ENCODE data around the gene ATG2A.
A peak's percentile ranks its signal among the peaks of the same experiment; 100 is the strongest.

Gene ATG2A

DNA sequence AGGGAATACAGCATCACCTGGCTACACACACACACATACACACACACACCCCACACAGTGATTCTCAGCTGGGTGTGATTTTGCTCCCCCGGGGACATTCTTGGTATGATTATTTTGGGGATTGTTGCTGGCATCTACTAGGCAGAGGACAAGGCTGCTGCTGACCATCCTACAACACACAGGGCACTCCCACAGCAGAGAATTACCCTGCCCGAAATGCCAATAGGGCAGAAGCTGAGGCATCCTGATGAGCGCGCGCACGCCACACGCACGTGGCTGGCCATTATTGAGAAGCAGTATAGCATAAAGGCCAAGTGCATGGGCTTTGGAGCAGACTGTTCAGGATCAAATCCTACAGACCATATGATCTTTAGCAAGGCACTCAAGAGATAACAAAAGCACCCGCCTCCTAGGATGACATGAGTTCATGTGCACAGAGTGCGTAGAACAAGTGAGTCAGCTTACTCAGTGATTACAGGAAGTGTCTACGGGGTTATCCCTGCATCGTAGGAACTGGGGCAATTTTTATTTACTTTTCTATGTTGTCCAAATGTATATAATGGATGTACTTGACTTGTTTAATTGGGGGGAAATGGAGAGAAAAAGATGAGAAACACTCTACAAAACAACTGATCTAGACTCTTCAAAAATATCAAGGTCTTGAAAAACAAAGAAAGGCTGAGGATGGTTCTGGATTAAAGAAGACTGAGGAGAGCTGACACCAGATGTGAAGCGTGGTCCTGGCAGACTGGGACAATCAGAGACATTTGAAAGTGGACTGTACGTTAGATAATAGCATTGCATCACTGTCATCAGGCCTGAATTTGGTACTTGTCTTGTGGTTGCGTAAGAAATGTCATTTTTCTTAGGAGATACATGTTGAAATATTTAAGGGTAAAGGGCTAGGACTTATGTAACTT is 31.4 kb downstream of the ATG2A start:
- no peak for DNase-seq (ENCODE audit: low read depth, low spot score)

DNA sequence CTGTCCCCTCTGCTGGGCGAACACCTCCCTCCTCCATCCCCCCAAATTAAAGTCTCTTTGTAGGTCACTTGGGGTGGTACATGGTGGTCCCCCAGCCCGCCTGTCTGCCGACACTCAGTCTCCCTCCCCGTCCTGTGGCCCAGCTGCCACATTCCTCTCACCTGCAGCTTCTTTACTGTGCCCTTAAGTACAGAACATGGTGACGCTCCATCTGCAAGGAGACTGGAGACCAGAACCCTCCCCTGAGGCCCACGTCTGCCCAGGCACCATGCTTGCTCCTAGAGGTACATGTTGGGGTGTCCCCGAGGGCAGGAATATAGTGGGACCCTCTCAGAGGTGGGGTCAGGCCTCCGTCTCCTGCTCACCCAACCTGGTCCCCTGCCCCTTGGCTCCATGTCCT is 33.0 kb downstream of the ATG2A start:
- DNase-seq (ENCODE audit: low read depth, low spot score): no peak

DNA sequence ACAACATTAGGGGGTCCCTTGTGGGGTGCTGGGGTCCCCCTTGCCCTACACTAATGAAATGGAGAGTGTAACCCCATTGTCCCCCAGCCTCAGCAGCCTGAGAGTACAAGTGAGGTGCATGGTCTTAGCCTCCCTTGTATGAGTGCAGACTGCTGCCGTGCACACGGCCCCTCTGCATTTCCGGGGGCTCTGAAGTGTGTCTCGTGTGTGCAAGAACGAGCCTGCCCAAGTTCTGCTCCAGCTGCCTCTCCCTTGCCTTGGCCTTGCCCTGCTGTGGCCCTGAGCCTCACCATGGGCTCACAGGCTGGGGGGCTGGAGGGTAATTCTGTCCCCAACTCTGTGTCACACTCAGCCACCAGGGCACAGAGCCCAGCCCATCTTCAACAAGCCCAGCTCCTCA is 33.4 kb downstream of the ATG2A start:
- DNase-seq (ENCODE audit: low read depth, low spot score): no peak

DNA sequence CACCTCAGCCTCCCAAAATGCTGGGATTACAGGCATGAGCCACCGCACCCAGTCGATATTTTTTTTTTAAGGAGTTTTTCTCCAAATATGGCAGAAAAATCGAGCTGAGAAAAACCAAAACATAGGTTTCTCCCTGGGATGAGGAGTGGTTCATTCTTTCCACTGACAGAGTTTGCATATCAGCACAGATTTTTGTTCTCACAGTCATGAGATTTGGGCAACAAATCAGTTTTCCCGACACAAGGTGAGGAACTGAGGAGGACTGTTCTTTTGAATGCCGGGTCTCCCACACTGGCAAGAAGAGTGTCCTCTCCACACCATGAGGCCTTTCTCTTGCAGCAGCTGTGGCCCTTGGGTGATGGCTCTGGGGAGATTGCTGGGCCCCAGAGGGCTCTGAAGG is 34.8 kb downstream of the ATG2A start:
- no peak for DNase-seq (ENCODE audit: low read depth, low spot score)

DNA sequence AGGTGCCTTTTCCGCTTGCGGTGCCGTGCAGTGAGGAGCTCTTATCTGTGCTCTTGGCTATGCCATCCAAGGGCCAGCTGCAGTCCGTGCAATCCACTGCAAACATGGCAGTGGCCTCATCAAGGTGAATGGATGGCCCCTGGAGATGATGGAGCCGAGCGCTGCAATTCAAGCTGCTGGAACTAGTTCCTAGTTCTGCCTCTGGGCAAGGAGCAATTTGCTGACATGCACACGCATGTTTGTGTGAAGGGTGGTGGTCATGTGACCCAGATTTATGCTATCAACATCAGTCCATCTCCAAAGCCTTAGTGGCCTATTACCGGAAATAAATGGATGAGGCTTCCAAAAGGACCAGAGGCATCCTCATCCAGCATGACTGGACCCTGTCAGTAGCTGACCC is 35.5 kb downstream of the ATG2A start:
- DNase-seq (ENCODE audit: low read depth, low spot score): no peak

DNA sequence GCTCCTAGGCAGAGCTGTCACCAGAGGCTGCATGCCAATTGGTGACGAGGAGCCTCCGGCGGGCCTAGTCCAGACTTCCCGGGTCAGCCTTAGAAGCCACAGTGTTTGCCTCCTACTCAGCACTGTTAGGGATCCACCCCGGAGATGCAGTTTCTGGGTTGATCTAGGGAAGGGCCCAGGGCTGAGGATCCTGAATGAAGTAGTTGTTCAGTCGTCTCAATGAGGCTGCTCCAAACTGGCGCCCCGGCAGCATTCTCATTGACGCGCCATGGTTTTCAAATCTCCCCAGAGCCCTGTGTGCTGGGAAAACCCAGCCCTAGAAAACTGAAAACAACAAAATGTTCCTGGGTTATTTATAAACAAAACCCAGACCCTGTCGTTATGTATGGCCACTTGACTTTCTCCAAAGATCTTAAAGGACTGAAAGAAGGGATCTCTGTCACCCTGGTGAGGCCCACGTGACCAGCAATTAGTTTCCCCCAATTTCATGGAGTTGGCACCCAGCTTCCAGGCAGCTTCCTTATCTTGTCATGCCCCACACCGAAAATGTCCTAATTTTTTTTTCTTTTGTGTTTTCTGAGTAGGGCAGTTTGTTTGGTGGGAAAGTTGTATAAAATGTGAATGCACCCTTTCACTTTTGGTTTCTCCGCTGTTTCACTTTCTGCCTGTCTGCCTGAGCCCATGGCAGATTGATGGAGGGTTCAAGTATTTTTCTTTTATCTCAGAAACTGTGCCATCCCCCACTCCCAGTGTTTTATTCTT is 36.6 kb downstream of the ATG2A start:
- no peak for DNase-seq (ENCODE audit: low read depth, low spot score)

DNA sequence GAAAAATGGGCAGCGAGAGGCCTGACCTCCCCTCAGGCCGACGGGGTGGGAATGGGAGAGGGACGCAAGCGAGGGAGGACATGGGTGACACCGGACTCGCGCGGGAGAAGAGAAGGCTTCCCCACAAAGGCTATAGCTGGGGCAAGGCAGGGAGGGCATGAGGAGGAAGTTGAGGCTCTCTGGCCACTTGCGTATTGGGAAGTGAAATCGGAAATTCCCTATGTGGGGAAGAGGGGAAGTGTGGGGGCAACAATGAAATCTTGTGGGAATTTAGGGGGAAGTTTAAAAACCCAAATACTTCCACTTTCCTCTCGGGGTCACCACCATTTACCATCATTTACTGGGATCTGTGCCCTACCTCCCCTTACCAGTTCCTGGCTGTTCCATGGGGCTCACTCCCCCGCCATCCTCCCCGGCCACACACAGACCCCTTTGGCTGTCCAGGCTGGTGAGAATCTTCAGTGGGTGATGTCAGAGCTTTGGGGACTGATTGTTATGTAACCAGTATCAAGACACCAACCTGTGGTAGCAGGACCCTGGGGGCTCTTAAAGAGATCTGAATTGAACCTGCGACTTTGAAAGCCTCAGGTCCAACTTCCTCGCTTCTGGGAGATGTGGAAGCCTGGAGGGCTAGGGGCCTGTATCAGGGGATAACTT is 37.6 kb downstream of the ATG2A start:
- DNase-seq (ENCODE audit: low read depth, low spot score): no peak

DNA sequence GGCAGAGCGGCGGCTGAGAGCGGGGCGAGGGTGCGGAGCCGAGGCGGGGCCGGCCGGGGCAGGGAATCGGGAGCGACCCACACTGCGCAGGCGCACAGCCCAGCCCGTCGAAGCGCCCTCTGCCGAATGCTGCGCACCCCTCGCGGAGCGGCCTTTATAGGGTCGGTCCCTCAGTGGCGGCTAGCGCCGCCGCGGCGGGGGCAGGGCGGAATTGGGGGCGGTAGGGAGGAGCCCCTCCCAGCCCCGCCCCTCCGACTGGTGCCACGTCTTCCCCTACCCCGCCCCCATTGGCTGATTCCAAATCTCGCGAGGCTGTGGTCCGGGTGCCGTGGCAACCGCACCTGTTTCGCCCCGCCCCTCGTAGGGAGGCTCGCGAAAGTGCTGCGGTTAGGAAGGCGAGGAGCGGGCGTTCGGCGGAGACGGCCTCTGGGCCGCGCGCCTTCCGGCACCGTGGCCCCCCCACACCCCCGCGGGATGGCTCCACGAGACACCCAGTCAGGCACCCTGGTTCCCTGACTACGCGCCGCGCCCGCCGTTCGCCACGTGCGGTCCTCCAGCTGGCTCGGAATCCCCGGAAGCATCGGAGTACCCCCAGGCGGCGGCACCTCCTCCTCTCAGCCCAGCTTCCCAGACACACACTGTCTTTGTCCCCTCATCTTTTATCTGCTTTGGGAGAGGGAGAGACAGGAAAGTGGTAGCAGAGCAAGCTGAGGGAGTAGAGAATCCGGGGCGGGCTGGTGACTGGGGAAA is 38.3 kb downstream of the ATG2A start, which contains the start of gene EHD1:
EHD1 (minus strand) TSS at position 128 of the 750 bp plus-strand sequence. CDS start 157 bp downstream, outside the sequence.
- DNase-seq (ENCODE audit: low read depth, low spot score): peak; percentile 99

DNA sequence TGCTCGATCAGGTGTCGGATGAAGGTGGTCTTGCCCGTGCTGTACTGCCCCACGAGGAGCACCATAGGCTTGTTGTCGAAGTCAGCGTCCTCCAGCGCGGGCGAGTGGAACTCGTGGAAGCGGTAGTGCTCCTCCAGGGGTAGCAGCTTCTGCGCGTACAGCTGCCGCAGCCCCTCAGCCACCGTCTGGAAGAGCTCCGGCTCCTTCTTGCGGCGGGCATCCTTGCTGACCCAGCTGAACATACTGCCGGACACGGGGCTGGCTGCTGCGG is 38.9 kb downstream of the ATG2A start:
- DNase-seq (ENCODE audit: low read depth, low spot score): no peak

DNA sequence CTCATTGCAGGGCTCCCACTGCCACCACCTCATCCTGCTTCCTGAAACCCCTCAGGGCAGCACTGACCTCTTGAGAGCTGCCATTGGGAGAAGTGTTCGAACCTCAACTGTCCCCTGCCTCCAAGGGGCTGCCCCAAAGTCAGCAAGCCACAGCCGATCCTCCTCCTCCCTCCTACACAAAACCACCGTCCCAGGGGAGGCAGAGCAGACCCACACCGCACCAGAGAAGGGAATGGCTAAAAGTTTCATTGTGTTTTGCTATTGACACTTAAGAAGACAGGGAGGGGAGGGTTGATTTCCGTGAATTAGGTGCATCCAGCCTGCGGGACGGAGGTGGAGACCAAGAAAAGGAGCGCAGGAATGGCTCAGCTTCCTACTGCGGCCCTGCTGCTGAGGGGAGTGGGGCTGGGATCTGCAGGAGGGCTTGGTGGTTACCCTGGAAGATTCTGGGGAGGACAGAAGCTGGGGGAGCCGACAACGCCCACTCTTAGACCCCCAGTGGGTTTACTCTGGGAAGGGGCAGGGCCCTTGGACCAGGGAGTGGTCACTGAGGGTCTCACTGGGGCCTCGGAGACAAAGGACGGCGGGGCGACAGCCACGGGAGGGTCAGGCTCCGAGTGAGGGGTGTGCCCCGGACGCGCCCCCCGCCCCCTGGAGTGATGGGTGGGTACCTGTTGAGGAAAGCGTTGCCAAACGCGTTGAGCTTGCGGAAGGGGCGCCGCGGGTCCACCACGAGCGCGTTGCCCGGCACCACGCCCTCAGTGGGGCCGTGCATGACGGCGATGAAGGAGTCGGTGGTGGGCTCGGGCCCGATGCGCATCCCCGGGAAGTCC is 39.4 kb downstream of the ATG2A start:
- no peak for DNase-seq (ENCODE audit: low read depth, low spot score)

DNA sequence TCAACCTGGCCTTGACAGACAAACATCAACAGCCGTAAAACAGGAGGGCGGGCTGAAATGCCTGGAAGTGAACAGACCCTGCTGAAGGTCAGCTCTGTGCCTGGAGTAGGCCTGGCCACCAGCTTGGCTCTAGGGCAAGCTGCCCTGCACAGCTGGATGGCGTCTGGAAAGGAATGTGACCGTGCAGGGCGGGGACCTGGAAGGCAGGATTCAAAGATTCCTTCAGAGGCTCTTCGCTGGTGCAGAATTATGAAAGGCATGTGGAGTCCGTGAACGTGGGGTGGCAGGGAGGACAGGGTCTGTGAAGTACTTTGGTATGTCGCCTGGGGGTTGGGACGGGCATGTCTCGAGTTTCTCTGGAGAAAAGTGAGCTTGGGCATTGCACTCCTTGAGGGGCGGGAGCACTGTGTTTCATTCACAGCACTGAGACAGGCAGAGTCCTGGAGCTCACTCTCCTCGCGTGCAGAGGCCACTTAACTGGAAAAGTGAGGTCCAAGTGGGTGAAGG is 40.1 kb downstream of the ATG2A start:
- peak; percentile 81 for DNase-seq (ENCODE audit: low read depth, low spot score)

DNA sequence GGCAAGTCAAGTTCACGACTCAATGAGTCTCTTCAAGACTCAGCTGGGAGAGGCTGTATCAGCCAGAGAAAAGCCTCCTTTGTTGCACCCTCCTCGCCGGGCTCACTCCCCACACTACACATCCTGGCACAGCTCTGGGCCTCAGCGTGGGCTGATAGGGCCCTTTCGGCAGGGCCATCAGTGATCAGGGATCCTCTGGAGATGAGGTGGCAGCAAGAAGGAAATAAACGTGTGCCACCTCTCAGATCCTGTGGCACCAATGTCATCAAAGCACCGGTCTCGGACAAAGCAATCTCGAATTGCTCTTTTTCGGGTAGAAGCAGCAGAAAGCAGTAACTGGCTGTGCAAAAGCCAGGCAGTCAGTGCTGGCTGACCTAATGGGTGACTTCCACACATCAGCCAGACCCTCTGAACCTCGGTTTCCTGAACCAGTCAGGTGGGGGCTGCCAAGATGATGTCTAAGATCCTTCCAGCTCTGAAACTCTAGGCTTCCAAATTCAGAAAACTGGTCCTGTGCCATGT is 40.7 kb downstream of the ATG2A start:
- DNase-seq (ENCODE audit: low read depth, low spot score): no peak

DNA sequence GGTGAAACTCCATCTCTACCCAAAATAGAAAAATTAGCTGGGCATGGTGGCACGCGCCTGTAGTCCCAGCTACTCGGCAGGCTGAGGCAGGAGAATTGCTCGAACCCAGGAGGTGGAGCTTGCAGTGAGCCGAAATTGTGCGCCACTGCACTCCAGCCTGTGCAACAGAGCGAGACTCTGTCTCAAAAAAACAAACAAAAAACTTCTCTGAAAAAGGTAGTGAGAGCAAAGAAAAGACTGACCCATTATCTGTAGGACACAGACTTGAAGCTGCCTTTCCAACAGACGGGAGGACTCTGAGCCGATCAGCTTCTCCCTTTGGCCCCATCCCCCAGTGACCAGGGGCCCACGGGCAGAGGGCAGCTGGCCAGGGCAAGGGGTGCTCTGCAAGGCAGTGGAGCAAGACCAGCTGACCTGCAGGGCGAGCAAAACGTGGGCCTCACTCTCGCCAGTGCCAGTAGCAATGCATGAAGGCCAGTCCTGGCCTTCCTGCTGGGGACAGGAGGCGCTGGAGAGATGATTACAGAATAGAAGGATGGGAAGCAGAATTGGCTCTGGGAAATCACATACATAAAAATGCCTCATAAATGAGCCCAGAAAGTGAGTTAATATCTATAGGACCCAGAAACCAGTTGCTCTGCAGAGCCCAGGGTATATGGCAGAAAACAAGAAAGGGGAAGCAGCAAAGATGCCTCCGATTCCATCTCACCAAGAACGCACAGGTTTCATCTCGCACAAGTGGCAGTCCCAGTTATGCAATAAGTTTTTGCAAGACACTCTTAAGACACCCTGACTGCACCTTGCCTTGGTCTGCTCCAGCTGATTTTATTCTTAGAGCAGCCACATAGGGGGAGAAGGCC is 41.4 kb downstream of the ATG2A start:
- DNase-seq (ENCODE audit: low read depth, low spot score): no peak

DNA sequence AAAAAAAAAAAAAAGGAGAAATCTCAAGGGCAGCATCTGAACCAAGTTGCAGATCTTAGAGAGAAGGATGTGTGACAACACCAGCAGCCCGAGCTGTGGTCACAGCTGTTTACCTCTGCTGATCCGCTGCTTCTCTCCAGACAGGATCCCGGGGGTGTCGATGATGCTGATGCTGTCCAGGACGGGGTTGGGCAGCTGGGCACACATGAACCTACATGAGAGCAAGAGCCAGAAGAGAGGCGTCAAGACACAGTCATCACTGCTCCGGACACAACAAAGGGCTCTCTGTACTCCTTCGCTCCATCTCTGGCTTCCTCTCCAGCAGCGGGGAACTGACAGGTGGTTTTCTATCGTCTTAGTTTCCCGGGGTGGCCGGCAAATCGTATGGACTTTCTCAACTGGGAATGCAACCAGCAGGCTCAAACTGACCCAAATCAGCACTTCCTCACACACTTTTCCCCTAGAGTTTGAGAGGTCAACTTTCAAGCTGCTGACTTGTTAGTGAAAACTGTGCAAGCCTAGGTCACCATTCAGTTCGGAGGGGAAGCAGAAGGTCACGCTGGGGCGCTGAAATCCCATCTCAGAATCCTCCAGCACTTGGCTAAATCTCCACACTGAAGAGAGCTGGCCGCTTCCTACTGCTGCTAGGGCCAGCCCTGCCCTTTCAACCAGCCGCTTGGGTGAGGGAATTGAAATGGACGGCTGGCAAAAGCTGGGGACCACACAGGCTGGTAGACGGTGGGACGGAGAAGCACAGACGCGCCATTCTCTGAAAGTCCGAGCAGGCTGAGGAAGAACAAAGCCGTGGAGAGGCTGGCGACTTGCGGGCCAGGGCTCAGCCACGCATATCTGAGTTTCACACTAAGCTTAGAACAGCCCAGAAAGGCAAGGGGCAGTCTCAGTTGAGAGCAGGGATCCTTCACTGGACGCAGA is 42.4 kb downstream of the ATG2A start:
- peak; percentile 56 for DNase-seq (ENCODE audit: low read depth, low spot score)

DNA sequence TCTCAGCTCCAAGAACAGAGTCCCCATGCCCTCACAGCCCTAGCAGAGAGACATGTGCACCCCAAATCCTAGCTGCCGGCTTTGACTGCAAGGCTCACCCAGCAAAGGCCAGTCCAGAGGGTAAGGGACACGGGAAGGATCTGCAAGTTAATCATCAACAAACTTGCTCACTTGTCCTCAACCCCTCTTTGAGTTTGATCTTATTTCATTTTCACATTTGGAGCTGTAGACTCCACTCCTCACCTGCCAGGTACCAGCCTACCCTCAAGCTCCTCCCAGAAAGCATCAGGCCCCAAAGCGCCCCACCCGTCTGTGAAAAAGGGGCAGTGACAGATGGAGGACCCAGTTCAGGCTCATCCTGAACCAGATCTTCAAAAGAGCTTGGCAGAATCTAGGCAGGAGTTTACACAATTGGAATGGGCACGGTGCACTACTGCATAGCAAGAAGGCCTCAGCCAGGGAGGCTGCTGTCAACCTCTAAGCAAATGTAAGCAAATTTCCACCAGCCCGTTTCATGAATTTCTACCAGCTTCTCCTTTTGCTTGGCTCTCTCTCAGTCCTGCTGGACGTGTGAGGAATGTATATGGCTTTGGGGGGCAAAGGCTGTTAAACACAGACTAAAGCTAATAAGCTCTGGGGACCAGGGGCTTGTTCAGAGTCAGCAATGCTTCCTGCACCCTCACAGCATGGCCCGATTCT is 44.1 kb downstream of the ATG2A start:
- DNase-seq (ENCODE audit: low read depth, low spot score): no peak

DNA sequence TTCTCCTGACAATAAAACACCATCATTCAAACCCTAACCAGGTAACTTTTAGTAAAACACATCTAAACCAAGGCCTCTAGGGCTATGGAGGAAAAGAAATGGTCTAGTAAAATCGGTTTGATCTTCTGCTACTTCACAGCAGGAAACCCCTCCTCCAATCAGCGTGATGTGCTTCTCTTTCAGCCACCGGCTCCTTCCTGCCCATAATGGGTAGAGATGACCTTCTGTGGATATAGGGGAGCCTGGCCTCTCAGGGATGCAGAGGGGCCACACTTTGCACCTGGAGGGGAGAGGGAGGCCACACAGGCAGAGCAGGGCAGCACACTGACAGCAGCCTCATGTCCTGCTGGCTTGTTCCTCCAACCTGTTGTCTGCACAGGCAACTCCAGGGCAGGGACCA is 45.5 kb downstream of the ATG2A start:
- no peak for DNase-seq (ENCODE audit: low read depth, low spot score)

DNA sequence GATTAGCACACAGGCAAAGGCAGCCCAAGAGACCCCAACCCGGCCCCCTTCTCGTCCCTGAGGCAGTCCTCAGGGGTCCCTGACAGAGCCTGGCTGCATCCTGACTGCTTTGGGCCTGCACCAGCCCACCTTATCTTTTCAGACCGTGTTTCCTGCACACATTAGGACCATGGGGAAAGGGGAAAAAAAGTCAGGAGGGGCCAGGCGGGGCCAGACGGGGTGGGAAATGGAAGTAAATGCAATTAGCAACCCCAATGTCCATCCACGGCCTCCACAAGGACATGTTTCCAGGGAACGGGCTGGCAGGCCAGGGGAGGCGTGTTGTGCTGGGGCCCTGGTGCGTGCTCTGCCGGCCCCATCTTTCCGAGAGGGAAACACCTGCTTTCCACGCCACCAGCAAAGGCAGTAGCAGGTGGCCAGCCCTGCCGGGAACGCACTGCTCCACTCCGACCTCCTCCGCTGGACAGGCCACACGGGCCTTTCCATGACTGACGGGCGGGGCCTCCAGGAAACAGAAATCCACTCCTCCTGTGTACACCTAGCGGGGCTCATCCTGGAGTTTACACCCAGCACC is 46.0 kb downstream of the ATG2A start:
- no peak for DNase-seq (ENCODE audit: low read depth, low spot score)
